Rectal smooth muscle tissue (tissue), 1 donor: ENCODE data around the gene CACNA1S.

ENCODE experiments used
- H3K27ac ChIP-seq: one replicate; pipeline ENCODE4 v1.7.0; 2013; ENCODE audit warnings: low read depth, low read length, inconsistent platforms
- H3K27me3 ChIP-seq: one replicate; pipeline ENCODE4 v1.7.0; 2013; ENCODE audit warnings: low read length; ENCODE audit not compliant: control insufficient read depth, insufficient read depth
- H3K36me3 ChIP-seq: one replicate; pipeline ENCODE4 v1.7.0; 2013; ENCODE audit warnings: low read length; ENCODE audit not compliant: control insufficient read depth, insufficient read depth
- H3K4me1 ChIP-seq: one replicate; pipeline ENCODE4 v1.7.0; 2013; ENCODE audit warnings: low read length; ENCODE audit not compliant: control insufficient read depth, insufficient read depth
- H3K4me3 ChIP-seq: one replicate; pipeline ENCODE4 v1.7.0; 2013; ENCODE audit warnings: low read length
- H3K9ac ChIP-seq: one replicate; pipeline ENCODE4 v1.7.0; 2013; ENCODE audit warnings: low read length

CACNA1S gene

DNA sequence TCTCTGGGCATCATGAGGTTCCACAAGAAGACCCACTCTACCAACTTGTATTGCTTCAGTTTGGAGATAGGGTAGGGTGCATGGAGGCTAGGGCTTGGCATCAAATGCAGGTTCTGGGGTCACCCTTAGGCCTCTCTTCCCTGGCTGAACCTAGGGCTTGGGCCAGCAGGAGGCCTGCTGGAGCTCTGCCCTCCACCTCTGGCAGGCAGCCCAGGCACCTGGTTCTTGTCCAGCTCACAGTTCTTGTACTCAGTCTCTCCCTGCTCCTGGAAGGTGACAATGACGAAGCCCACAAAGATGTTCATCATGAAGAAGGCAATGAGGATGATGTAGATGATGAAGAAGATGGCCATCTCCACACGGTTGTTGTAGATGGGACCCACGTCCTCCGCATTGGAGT lies 51.2 kb downstream of the CACNA1S start:
- Histone ChIP-seq H3K4me1 (peaks cover 10% of the 10 kb centered on the region), H3K36me3 (no peaks in the 10 kb centered on the region)

DNA sequence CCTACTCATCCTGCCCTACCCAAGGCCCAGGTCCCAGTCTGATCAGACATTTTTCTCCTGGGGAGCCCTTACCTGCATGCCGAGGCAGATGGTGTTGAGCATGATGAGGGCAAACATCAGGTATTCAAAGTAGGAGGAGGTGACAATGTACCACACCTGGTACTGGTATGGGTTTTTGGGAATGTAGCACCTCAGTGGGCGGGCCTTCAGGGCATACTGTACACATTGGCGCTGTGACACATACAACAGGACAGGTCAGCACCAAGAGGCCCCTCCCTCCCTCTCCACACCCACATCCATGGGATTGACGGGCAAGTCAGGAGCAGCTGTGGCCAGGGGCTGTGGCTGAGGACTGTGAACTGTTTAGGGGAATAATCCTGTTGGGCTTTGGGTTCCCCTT lies 51.6 kb downstream of the CACNA1S start:
- H3K27ac ChIP-seq, result no peak overlapping the region
- no peak overlapping the region for H3K9ac ChIP-seq
- H3K27me3 ChIP-seq, result no peaks in the 10 kb centered on the region

More for the DNA sequence above, 51.2 kb downstream of the CACNA1S start:
- H3K27me3 ChIP-seq, result no peaks in the 10 kb centered on the region
- no peak overlapping the region for H3K27ac ChIP-seq
- H3K4me3 ChIP-seq, result no peak overlapping the region
- no peak overlapping the region for H3K9ac ChIP-seq

DNA sequence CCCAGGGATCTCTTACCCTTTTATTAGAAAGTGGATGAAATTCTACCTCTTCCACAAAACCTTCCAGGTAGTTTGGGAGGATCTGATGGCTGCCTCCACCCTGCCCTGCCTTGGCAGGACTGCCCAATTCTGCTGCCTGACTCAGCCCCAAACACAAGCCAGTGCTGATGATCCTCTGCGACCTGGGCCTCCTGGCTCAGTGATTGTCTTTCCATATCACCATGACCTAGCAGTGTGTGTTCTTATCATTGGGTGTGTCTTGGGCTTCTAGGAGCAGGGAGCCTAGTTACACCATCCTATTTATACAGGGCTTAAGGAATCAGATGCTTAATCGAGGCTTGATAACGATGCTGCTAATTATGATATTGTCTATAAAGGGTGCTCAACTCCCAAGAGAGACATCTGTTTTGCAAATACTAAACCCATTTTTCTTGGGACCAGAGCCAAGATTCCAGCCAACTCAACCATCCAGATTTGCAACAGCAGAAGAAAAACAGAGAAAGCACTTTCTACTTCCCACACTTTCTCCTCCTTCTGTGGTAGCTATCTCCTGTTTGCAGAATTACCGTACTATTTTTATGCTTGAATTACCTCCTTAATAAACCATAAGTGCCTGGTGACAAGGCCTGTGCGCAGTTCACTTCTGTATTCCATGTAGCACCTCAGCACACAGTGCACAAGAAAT lies 52.2 kb downstream of the CACNA1S start:
- Histone ChIP-seq H3K27me3 (no peaks in the 10 kb centered on the region), H3K9ac (no peak overlapping the region), H3K4me3 (no peak overlapping the region), H3K36me3 (no peaks in the 10 kb centered on the region), H3K4me1 (peaks cover 18% of the 10 kb centered on the region), H3K27ac (no peak overlapping the region)

More for the DNA sequence above, 51.6 kb downstream of the CACNA1S start:
- Histone ChIP-seq H3K4me1 (peaks cover 13% of the 10 kb centered on the region), H3K36me3 (no peaks in the 10 kb centered on the region), H3K4me3 (no peak overlapping the region)

DNA sequence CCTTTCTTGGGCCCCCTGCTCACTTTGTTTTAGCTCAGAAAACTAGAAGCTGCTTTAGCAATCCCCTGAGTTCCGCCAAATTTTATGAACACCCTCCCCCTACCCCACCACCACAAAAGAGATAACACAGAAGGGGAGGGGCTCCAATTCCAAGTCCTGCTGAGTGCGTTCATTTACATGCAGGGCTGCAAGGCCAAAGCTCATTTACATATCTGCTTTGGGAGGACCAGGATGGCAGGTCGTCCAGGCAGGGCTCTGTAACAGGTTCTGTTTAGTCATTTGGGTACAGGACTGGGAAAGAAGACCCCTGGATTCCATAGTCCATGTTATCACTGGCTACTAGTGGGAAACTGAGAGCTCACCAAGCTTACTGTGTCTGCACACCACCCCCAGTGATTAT lies 52.8 kb downstream of the CACNA1S start:
- no peak overlapping the region for H3K27ac ChIP-seq
- H3K9ac ChIP-seq, result no peak overlapping the region
- no peaks in the 10 kb centered on the region for H3K36me3 ChIP-seq
- H3K4me1 ChIP-seq, result peaks cover 18% of the 10 kb centered on the region
- H3K27me3 ChIP-seq, result no peaks in the 10 kb centered on the region
- no peak overlapping the region for H3K4me3 ChIP-seq

DNA sequence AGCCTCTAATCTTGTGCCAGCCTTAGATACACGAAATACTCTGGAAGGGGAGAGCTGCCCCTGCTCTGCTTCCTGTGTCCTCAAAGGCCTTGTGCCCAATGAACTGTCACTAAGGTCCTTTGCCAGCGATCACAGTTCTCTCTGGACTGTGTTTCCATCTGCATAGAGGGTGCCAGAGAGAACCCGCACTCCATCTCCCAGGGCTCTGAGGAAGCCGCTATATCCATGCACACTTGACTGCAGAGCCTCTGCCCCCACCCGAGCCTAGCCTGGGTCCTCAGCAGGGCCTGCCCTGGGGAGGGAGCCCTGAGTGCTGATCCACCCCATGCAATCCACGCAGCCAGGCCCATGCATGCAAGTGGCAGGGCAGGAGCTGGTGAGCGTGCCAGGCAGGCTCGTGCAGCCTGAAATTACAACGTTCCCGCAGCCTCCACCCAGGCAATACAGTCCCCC lies 58.1 kb downstream of the CACNA1S start:
- peaks cover 18% of the 10 kb centered on the region for H3K4me1 ChIP-seq
- H3K36me3 ChIP-seq, result no peaks in the 10 kb centered on the region
- H3K27ac ChIP-seq, result no peak overlapping the region
- no peaks in the 10 kb centered on the region for H3K27me3 ChIP-seq
- no peak overlapping the region for H3K4me3 ChIP-seq
- H3K9ac ChIP-seq, result no peak overlapping the region

DNA sequence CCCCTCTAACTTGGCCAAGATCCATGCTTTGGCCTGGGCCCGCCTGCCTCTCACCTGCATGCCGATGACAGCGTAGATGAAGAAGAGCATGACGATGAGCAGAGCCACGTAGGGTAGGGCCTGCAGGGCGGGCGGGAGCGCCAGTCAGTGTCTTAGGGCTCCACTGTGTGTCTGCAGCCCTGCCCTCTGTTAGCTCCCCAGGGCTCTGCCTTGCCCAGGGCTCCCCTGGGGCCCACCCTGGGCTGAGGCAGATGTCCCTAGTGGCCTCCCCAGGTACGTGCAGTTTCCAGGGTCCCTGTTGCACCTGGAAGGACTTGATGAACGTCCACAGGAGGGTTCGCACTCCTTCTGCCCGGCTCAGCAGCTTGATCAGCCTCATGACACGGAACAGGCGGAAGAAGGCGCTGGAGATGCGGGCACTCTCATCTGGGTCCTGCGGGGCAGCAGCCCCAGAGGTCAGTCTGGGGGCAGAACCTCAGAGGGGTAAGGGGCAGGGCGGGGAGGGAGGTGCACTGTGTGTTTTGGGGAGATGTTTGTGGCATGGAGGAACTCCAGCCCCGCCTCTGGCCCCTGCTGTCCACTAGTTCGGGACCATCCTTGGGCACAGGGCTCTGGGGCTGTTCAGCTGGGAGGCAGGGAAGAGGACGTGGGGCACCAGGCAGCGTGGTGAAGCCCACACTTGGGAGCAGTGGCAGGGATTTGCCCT lies 58.9 kb downstream of the CACNA1S start:
- H3K4me1 ChIP-seq, result peaks cover 18% of the 10 kb centered on the region
- H3K27me3 ChIP-seq, result no peaks in the 10 kb centered on the region
- no peak overlapping the region for H3K9ac ChIP-seq
- no peak overlapping the region for H3K4me3 ChIP-seq
- H3K36me3 ChIP-seq, result no peaks in the 10 kb centered on the region
- no peak overlapping the region for H3K27ac ChIP-seq

DNA sequence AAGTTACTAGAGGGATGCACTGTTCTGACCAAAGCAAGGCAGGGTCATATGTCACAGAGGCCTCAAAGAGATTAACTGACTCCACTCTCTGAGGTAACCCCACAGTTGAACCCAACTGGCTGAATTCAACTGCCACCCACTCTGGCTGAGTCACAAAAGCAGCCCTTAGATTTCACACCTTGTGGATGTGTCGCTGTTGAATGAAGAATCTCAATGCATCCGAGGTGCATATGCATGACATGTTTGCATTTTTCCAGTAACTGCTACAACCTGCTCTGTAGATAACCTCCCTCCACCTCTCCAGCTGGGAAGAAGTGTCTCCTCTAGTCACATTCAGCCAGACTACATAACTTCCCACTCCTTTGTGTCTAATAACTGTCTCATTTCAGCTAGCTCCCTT lies 60.8 kb downstream of the CACNA1S start:
- Histone ChIP-seq H3K36me3 (no peaks in the 10 kb centered on the region), H3K27ac (no peak overlapping the region), H3K9ac (no peak overlapping the region), H3K4me1 (peaks cover 14% of the 10 kb centered on the region), H3K27me3 (no peaks in the 10 kb centered on the region), H3K4me3 (no peak overlapping the region)

DNA sequence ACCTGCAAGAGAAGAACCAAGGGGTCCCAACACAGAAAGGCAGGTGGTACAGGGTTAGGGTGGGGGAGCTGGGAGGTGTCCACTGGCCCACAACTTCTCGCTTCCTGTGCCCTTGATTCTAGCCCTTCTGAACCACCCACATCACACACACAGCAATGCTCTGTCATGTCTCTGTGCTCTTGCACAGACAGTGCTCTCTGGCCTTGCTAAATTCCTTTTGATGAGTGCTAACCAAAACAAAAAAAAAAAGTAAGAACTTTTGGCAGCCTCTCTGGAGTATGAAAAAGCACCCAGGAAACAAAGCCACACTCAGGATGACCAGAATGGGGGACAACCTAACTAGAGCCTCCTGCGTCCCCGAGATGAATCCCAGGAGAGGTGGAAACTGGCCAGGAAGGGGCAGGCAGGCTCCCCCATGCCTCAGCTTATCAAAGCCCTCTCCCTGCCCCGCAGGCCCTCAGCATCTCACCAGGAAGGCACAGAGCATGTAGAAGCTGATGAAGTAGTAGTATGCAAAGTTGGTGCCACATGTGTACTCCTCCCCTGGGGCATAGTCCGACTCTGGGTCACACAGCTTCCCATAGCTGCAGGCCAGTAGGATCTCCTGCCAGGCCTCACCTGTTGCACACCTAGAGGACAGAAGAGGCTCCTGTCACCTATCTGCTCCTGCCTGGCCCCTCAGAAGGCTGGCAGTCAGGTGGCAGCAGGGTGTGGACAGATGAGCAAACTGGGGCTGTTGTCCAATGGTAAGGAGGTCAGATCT lies 61.5 kb downstream of the CACNA1S start:
- Histone ChIP-seq H3K4me3 (no peak overlapping the region), H3K27me3 (no peaks in the 10 kb centered on the region)

DNA sequence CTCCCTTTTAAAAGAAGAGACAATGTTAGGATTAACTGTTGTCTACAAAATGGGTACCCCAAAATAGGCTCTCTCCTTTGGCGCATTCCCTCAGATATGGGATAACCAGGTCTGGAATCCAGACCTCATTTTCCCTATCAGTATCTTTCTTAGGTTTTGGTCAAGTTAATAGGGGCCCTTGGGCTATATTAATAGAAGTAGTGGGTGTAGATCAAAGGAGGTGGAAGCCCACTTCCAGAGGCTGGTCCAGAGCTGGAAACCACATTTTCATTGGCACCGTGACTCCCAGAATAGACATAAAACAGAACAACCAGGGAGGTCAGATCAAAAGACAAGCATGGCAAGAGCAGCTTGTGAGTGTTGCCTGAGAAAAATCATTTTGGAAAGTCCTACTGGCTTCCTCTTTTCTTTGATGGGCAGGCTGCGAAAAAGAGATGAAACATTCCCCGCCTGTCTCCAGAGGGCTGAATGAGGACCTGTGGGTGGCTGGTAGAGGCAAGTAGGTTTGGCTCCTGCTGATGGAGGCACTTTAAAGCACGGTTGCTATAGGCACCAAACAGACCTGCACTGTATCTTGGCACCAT lies 62.9 kb downstream of the CACNA1S start:
- H3K9ac ChIP-seq, result no peak overlapping the region
- peaks cover 4% of the 10 kb centered on the region for H3K4me1 ChIP-seq

More for the DNA sequence above, 61.5 kb downstream of the CACNA1S start:
- no peak overlapping the region for H3K27ac ChIP-seq
- H3K36me3 ChIP-seq, result no peaks in the 10 kb centered on the region
- H3K9ac ChIP-seq, result no peak overlapping the region
- H3K4me1 ChIP-seq, result peaks cover 9% of the 10 kb centered on the region

DNA sequence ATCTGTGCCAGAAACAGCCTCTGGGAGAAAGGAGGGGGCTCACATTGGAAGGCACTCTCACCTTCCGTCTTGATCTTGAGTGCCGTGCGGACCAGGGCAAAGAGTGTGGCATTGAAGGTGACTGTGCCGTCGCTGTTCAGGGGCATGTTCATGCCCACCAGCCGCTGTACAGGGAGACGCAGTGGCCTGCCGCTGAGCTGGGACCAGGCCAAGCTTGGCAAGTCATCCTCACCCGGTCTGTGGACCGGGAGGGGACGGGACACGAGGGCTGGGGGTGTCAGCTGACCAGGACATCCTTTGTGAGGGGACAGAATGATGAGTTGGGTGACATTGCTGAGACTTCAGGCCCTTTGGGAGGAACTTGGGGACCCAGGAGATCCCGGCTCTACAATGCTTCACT lies 63.7 kb downstream of the CACNA1S start:
- Histone ChIP-seq H3K9ac (no peak overlapping the region), H3K27me3 (no peaks in the 10 kb centered on the region), H3K4me3 (no peak overlapping the region), H3K27ac (no peak overlapping the region), H3K36me3 (no peaks in the 10 kb centered on the region), H3K4me1 (peaks cover 4% of the 10 kb centered on the region)

More for the DNA sequence above, 62.9 kb downstream of the CACNA1S start:
- Histone ChIP-seq H3K27ac (no peak overlapping the region), H3K27me3 (no peaks in the 10 kb centered on the region), H3K4me3 (no peak overlapping the region), H3K36me3 (no peaks in the 10 kb centered on the region)

DNA sequence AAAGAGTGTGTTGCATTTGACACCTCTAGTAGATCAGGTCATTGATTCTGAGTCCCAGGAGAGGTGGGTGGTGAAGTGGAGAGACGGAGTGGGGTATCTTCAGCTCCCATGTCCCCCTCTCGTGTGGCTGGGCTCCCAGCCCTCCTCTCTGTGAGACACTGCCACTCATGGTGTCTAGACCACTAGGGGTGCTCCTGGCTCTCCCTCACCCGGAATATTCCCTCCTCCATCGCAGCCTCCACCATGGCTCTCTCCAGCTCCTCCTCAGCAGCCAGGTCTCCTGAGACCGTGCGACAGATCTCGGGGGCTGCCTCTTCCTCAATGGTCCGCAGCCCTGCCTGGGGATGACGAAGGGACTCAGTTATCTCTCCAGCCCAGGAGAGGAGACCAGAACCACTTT lies 68.1 kb downstream of the CACNA1S start:
- H3K27ac ChIP-seq, result no peak overlapping the region
- H3K4me1 ChIP-seq, result peaks cover 2% of the 10 kb centered on the region
- no peak overlapping the region for H3K4me3 ChIP-seq
- no peaks in the 10 kb centered on the region for H3K36me3 ChIP-seq
- no peak overlapping the region for H3K9ac ChIP-seq
- H3K27me3 ChIP-seq, result no peaks in the 10 kb centered on the region

DNA sequence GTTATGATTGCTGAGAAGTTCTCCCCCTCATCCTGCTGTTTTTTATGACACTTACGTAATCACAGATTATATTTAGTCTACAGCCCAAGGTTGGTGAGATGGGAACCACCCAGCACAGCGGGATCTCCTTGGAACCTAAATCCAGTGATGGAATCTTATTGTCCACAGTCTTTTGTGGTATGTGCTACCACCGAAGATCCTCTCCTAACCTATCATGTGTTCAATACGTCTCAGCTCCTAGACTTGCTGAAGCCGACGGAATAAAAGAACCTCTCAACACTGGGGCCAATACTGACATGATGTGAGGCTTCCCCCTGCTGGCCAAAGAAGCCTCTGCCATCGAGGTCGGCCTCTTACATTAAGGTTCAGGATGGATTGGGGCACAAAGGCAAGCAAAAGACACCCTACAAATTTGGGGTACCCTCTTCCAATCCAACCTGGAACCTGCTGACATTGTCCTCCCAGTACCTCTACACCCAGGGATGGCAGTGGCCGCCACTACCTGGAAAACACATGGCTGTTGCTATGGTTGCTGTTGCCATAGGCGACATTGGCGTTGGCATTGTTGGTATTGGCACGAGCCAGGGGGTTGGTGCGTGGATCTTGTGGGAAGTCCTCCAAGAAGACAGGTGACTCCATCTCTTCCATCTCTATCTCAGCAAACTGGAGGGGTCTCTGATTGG lies 69.3 kb downstream of the CACNA1S start:
- Histone ChIP-seq H3K4me1 (peaks cover 2% of the 10 kb centered on the region), H3K36me3 (no peaks in the 10 kb centered on the region), H3K9ac (no peak overlapping the region), H3K4me3 (no peak overlapping the region), H3K27ac (no peak overlapping the region), H3K27me3 (no peaks in the 10 kb centered on the region)
